HG02798 (cell line): ENCODE measurements around the gene TSPAN1.
"Not testable (repeated sequence)": the region's sequence is repeated elsewhere in the genome, so short reads cannot be mapped to it uniquely, and the experiment has no call there.

Experiments
- ATAC-seq: cut with Tn5 transposase; IDR thresholded peaks from one replicate; pipeline ENCODE4 v1.9.1; 2021; ENCODE audit warnings: mild to moderate bottlenecking; ENCODE audit not compliant: unreplicated experiment, poor library complexity

The TSPAN1 gene

DNA sequence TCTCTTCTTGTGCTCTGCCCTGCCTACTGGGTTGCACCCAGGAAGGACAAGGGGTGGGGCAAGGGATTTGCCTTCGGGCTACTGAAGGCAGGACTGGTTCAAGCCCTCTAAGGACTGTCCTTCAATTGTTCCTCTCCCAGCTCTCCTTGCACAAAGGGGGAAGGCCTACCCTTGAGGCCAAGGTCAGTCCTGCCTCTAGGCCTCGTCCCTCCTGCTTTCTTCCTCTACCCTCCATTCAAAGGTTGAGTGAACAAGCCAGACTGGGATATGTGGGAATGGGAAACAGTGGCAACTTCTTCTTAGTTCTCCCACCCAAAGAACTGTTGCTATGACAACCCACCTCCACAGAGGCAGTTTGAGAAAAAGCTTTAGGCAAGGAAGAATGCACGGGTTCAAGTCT, 30.9 kb downstream of the TSPAN1 start:
- ATAC-seq = no peak

DNA sequence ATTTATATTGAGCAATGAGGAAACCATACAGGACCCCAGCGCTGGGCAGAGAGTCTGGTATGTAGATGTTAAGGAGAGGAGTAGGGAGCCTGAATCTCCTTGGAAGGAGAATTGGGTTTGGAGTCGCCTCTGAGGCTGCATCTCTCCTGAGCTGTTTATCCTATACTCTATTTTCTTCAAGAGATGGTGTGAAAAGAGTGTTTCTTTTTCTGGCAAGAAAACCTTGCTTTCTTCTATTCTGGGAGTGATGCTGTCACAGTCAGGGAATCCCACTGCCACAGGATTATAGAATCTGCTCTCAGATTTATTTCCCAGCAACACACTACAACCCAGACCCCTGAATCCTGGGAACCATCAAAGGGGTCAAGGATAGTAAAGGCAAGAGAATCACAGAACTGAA, 31.5 kb downstream of the TSPAN1 start:
- ATAC-seq = no peak

DNA sequence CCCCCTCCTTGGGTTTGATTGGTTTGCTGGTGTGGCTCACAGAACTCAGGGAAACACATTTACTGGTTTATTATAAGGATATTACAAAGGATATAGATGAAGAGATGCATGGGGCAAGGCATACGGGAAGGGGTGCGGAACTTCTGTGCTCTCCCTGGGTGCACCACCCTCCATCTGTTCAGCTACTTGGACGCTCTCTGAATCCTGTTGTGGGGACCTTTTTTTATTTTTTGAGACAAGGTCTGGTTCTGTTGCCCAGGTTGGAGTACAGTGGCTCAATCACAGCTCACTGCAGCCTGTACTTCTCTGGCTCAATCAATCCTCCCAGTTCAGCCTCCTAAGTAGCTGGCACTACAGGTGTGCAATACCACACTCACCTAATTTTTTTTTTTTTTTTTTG, 35.7 kb downstream of the TSPAN1 start:
- ATAC-seq = no peak

- ATAC-seq = no peak
Measured at GRCh38 chr1:46211051-46211450, 36.2 kb downstream of the TSPAN1 start.

- no peak for ATAC-seq
Measured at GRCh38 chr1:46215504-46215903, 40.6 kb downstream of the TSPAN1 start.

DNA sequence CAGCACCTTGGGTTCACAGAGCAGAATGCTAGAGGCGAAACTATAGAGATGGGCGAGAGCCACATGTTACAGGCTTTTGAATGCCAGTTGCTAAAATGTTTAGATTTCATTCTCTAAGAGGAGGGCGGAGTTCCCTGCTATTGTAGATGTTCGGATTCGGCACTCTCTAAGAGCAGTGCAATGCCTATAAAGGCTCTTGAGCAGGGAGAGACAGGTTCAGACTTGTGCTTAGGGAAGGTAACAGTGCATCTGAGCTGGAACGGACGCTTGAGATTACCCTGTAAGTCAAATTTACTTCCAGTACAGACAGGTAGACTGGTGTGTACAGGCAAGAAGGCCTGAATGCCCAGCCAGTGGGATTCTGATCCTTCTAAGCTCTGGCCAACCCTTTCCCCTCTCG, 43.6 kb downstream of the TSPAN1 start:
- ATAC-seq = no peak

DNA sequence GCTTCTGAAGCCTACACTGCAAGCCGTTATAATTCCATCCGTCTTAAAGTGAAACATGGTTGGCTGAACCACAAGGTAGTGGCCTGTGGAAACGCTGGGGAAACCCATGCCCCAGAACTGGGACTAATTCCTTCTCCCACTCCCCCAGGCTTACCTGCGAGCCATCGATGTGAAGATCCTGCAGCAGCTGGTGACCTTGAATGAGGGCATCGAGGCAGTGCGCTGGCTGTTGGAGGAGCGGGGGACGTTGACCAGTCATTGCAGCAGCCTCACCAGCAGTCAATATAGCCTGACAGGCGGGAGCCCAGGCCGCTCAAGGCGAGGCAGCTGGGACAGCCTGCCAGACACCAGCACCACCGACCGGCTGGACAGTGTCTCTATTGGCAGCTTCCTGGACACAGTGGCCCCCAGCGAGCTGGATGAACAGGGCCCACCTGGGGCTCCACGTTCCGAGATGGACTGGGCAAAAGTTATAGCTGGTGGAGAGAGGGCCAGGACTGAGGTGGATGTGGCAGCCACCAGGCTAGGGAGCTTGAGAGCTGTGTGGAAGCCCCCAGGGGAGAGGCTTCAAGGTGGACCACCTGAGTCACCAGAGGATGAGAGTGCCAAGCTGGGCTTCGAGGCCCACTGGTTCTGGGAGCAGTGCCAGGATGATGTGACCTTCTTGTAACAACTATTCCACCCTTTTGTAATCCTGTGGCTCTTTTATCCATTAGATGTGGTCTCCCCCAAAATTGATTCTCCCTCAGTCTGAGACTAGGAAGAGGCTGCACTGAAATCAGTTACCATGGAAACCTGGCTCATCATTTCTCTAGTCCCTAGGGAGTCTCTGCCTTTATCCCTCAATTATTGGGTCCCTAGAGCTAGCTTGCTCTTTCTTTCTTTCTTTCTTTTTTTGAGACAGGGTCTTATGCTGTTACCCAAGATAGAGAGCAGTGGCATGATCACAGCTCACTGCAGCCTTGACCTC, 44.9 kb downstream of the TSPAN1 start:
- ATAC-seq = no peak

GRCh38 chr1:46220808-46221207, 45.9 kb downstream of the TSPAN1 start:
- no peak for ATAC-seq

DNA sequence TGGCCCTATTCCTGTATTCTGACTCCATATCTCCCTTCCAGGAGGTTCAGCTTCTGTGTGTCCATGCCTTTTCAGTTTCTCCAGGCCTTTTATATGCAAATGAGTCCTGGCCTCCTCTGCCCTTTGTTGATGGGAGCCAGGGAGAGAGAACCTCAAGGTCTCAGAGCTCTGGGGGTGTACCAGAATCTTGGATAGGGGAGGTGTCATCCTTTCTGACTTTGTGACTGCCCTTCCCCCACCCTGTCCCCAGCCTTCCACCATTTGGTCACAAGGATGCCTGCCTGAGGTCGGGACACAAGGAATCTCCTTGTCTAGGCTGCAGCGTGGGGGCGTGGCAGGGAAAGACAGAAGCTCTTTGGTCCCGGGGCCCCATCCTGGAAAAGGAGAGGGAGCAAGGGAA, 46.9 kb downstream of the TSPAN1 start:
- no peak for ATAC-seq

DNA sequence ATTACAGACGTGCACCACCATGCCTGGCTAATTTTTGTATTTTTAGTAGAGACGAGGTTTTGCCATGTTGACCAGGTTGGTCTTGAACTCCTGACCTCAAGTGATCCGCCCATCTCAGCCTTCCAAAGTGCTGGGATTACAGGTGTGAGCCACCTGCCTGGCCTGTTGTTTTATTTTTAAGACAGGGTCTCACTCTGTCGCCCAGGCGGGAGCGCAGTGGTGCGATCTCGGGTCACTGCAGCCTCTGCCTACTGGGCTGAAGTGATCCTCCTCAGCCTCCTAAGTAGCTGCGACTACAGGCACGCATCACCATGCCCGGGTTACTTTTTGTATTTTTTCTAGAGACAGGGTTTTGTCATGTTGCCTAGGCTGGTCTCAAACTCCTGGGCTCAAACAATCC, 48.2 kb downstream of the TSPAN1 start:
- not testable (repeated sequence) for ATAC-seq

- peak; percentile 86 for ATAC-seq
Measured at GRCh38 chr1:46223472-46223943, 48.6 kb downstream of the TSPAN1 start.

DNA sequence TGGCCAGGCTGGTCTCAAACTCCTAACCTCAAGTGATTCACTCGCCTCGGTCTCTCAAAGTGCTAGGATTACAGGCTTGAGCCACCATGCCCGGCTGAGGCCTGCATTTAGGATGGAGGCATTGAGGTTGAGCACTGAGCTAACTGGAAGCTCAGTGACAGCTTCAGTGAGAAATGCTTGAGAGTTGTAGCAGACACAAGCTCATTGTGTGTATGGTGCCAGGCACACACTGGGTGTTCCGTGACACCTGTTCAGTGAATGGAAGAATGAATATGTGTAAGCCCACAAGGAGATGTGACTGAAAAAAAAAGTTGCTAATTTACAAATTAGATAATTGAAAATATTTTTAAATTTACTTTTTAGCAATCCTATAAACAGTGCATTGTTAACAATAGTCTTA, 50.1 kb downstream of the TSPAN1 start:
- no peak for ATAC-seq

DNA sequence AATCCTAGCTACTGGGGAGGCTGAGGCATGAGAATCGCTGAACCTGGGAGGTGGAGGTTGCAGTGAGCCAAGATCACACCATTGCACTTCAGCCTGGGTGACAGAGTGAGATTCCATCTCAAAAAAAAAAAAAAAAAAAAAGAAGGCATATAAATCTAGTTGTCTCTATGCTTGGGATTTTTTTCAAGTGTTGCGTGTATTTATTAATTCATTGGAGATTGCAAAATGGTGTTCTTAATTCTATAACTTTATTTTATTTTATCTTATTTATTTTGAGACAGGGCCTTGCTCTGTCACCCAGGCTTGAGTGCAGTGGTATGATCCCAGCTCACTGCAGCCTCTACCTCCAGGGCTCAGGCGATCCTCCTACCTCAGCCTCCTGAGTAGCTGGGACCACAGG, 56.3 kb downstream of the TSPAN1 start:
- ATAC-seq = not testable (repeated sequence)
